Measurements from ENCODE around the gene TNFRSF4. TPM values are rescaled to one million over a fixed set of nuclear protein-coding genes. Genes with fewer than 3 reads are reported as not detected.

Gene TNFRSF4
- total RNA-seq, 1 donor = not detected

- no peak for DNase-seq (ENCODE audit: low read depth)
- no peak overlapping the region for H3K4me3 ChIP-seq (ENCODE audit: low read depth, low read length)
- TF ChIP-seq, protein P1, sequence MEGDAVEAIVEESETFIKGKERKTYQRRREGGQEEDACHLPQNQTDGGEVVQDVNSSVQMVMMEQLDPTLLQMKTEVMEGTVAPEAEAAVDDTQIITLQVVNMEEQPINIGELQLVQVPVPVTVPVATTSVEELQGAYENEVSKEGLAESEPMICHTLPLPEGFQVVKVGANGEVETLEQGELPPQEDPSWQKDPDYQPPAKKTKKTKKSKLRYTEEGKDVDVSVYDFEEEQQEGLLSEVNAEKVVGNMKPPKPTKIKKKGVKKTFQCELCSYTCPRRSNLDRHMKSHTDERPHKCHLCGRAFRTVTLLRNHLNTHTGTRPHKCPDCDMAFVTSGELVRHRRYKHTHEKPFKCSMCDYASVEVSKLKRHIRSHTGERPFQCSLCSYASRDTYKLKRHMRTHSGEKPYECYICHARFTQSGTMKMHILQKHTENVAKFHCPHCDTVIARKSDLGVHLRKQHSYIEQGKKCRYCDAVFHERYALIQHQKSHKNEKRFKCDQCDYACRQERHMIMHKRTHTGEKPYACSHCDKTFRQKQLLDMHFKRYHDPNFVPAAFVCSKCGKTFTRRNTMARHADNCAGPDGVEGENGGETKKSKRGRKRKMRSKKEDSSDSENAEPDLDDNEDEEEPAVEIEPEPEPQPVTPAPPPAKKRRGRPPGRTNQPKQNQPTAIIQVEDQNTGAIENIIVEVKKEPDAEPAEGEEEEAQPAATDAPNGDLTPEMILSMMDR (IDR thresholded peaks at IDR 0.05; ENCODE audit: insufficient read depth, low read length) = no peak
These were observed 31.3 kb upstream of the TNFRSF4 start for GRCh38 chr1:1245178-1245816.

DNA sequence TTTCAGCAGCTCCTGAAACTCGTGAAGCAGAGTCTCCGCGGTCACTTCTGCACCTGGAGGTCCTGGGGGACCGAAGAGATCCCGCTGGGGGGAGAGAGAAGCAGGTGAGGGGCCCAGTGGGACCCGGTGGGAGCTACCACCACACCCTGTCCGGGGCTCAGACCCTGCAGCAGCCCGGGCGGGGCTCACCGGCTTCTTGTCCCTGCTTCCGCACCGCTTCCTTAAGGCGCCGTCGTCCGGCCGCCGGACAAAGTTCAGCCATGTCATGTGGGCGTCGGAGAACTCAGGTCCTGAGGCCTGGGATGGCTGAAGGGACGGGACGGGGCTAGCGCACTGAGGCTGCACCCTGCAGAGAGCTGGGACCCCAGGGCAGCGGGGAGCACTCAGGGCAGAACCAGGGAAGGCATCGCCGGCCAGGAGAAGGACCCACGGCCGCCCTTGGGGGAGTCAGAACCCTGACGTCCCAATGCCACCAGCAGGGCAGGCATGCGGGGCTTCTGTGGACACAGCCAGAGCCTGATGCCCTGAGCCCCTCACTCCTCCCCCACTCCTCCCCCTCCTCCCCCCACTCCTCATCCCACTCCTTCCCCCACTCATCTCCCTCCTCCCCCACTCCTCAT, 30.3 kb upstream of the TNFRSF4 start:
- DNase-seq (ENCODE audit: low read depth) = no peak
- TF ChIP-seq, protein P1 (IDR thresholded peaks at IDR 0.05; ENCODE audit: insufficient read depth, low read length) = no peak
- no peak overlapping the region for H3K4me3 ChIP-seq (ENCODE audit: low read depth, low read length)

- no peak for DNase-seq (ENCODE audit: low read depth)
- TF ChIP-seq, protein P1 (IDR thresholded peaks at IDR 0.05; ENCODE audit: insufficient read depth, low read length) = no peak
These were observed 29.8 kb upstream of the TNFRSF4 start for GRCh38 chr1:1243807-1244191.

GRCh38 chr1:1243266-1243660, 29.3 kb upstream of the TNFRSF4 start:
- H3K4me3 ChIP-seq (ENCODE audit: low read depth, low read length) = no peak overlapping the region
- no peak for DNase-seq (ENCODE audit: low read depth)
- TF ChIP-seq, protein P1 (IDR thresholded peaks at IDR 0.05; ENCODE audit: insufficient read depth, low read length) = no peak

More at GRCh38 chr1:1243807-1244191, 29.8 kb upstream of the TNFRSF4 start:
- H3K4me3 ChIP-seq (ENCODE audit: low read depth, low read length) = no peak overlapping the region

DNA sequence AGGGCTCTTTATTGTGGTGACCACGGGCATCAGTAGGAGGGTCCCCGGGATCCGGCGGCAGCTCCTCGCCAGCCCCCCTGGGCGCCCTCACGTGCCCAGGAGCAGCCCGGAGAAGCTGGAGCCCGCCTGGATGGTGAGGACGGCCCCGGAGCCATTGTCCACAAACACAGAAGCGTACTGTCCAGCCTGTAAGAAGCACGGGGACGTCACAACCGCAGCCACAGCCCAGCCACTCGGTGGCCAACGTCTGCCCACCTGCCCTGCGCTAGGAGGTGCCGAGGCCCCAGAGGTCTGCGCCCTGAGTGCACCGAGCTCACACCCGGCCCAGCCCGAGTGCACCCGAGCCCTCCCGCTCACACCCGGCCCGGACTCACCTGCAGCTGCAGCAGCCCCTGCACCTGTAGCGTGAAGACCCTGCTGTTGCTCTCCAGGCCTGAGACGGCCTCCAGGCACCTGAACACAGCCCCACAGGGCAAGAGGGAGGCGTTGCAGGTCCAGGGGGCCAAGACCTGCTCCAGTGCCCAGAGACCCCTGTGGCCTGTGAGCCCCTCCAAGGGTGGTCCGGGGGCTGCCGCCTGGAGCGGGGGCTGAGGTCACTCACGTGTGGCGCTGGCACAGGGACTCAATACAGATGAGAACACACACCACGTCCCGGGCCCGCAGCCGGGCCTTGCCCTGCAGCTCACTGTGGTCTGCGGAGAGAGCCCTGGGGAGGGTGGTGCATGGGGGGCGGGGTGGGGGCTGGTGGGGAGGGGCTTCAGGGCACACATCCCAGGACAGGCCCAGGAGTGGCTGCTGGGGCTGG, 28.7 kb upstream of the TNFRSF4 start:
- no peak overlapping the region for H3K4me3 ChIP-seq (ENCODE audit: low read depth, low read length)
- TF ChIP-seq, protein P1 (IDR thresholded peaks at IDR 0.05; ENCODE audit: insufficient read depth, low read length) = no peak
- no peak for DNase-seq (ENCODE audit: low read depth)

- TF ChIP-seq, protein P1 (IDR thresholded peaks at IDR 0.05; ENCODE audit: insufficient read depth, low read length) = no peak
- no peak for DNase-seq (ENCODE audit: low read depth)
- H3K4me3 ChIP-seq (ENCODE audit: low read depth, low read length) = no peak overlapping the region
These were observed 27.8 kb upstream of the TNFRSF4 start for GRCh38 chr1:1241588-1242219.
